NCI-H2171 (cell line): ENCODE results near the gene GGACT.
"Not testable (repeated sequence)": the region's sequence is repeated elsewhere in the genome, so short reads cannot be mapped to it uniquely, and the experiment has no call there.

ENCODE experiments used
- DNase-seq: peaks from one replicate; lab custom pipeline; 2025; lab: John Stamatoyannopoulos, UW

Gene GGACT

GRCh38 chr13:100588331-100589177 is at the start of gene GGACT:
TSS of gene GGACT (minus strand) at chr13:100588789. CDS start at chr13:100532591, 56,198 bp downstream.
- peak; percentile 53 for DNase-seq

DNA sequence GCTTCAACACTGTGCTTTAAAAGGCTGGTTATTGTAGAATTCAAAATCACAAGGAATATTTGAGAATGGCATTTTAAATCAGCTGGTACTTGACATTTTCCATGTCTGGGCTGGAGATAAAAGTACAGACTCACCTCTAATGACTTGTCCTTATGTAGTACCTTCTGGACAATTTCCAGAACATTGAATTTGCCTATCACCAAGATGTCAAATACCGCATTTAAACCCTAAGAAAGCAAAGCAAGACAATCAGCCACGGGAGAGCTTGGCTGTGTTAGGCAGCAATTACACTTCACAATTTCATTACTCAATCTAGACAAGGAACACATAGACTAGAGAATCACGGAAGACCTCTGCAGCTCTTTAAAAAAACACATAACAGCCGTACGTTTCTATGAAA is 49.2 kb upstream of the GGACT start:
- no peak for DNase-seq

DNA sequence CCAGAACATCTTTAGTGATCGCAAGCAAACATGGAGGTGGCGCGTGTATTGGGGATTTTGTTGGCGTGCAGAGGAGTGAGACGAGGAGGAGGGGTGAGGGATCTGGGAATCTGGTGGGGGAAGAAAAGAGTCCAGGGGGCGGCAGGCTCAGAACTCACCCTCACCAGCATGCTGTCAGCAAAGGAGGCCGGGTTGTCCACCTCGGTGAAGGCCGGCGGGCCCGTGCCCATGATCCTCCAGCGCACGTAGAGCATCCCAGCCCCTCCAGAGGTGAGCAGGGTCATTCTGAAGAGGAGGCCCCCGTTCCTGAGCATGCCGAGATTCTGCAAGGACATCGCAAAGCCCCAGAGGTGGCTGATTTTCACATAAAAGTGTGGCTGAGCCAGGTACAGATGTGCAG is 48.8 kb upstream of the GGACT start:
- DNase-seq: no peak

DNA sequence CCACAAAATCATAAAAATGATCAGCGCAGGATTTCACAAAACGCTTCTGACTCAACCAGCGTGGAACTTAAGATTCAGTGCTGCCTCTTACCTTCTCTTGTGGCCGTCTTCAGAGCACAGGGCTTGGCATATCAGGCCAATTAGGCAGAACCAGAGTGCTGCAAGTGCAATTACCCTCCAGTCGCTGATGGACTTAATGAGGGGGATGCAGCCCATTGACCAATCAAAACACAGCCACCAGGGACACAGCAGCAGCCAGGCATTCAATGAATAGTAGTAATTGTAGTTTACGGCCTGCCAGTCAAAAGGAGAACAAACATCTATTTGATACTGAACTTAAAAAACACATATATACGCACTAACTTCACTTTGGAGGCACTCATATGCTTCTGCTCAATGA is 47.9 kb upstream of the GGACT start:
- no peak for DNase-seq

GRCh38 chr13:100636004-100636403 is 47.4 kb upstream of the GGACT start:
- no peak for DNase-seq

DNA sequence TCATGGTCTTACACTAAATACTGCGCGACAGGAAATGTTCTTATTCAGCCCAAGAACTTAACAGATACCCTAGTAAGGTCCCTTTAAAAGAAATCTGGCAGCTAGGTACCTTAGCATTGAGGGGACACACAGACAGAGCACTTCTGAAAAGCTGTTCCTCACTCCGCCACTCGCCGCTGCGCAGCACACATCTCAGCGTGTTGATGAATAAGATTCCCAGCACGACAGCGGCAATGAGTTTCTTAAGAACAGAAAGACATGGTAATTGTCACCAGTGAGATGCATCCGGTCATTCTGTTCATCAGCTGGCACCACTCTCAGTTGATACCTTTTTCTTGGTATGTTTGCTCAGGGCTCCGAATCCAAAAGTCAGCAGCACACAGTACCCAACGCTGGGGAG is 46.1 kb upstream of the GGACT start:
- no peak for DNase-seq

DNA sequence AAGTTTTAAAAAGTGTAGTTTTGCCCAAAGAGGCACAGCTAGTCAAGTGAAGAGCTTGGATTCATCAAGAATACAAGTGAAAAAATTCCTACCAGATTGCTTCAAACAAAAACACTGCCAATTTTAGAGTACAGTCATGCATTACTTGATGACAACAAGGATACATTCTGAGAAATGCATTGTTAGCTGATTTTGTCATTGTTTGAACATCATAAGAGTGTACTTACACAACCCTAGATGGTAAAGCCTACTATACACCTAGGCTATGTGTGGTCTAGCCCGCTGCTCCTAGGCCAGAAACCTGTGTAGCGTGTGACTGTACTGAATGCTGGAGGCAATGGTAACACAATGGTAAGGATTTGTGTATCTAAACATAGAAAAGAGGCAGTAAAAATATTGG is 44.9 kb upstream of the GGACT start:
- DNase-seq: no peak

DNA sequence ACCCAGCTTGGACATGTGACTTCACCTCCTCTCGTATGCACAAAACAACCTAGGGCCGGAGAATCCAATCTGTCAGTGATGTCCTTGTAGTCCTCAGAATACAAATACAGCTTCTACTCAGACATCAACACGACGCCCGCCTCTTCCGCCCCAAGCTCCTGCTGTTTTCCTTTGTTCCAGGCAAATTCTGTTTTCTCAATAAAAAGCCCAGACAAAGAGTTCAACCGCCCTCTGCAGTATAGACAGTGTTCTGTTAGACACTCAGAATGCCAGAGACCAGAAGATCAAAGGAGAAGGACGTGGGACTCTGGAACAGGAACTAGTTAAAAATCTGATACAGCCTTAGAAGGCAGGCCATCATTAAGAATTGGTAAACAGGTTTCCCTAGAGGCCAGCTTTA is 42.0 kb upstream of the GGACT start:
- DNase-seq: no peak

DNA sequence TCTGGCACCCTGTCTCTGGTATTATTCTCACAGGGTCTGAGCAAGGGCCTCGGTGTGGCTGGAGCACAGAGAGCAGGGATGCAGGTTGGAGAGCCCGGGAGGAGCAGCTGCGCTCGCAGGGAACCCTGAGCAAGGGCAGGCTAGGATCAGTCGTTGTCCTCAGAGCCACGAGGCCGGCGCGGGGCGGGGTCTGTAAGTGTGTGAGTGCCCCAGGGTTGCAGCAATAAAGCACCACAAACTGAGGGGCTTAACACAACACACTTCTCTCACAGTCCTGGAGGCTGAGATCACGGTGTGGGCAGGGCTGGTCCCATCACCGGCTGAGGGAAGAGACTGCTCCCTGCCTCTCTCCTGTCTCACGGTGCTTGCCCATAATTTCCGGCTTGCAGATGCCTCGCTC is 38.5 kb upstream of the GGACT start:
- DNase-seq: no peak

GRCh38 chr13:100625447-100625846 is 36.9 kb upstream of the GGACT start:
- no peak for DNase-seq

DNA sequence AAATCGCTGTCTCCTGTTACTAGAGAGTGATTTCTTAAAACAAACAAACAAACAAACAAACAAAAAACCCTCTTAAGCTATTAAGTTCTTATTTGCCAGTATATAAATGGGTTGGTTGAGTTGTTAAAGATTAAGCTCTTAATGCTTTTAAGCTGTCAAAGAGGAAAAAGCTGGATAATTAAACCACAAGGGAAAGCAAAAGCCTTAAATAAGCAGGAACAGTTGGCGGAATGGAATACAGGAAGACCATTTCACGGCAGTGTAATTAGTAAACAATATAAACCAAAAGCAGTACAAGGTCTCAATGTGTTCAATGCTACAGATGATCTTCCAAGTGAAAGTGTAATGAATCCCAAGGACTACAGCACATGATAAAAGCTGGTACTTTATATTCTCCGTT is 32.2 kb upstream of the GGACT start:
- DNase-seq: no peak

- no peak for DNase-seq
Measured at GRCh38 chr13:100619940-100620339, 31.4 kb upstream of the GGACT start.

- DNase-seq: not testable (repeated sequence)
Measured at GRCh38 chr13:100618897-100619296, 30.3 kb upstream of the GGACT start.

- DNase-seq: no peak
Measured at GRCh38 chr13:100613031-100613430, 24.4 kb upstream of the GGACT start.

GRCh38 chr13:100611678-100612492 is 23.3 kb upstream of the GGACT start:
- DNase-seq: no peak

DNA sequence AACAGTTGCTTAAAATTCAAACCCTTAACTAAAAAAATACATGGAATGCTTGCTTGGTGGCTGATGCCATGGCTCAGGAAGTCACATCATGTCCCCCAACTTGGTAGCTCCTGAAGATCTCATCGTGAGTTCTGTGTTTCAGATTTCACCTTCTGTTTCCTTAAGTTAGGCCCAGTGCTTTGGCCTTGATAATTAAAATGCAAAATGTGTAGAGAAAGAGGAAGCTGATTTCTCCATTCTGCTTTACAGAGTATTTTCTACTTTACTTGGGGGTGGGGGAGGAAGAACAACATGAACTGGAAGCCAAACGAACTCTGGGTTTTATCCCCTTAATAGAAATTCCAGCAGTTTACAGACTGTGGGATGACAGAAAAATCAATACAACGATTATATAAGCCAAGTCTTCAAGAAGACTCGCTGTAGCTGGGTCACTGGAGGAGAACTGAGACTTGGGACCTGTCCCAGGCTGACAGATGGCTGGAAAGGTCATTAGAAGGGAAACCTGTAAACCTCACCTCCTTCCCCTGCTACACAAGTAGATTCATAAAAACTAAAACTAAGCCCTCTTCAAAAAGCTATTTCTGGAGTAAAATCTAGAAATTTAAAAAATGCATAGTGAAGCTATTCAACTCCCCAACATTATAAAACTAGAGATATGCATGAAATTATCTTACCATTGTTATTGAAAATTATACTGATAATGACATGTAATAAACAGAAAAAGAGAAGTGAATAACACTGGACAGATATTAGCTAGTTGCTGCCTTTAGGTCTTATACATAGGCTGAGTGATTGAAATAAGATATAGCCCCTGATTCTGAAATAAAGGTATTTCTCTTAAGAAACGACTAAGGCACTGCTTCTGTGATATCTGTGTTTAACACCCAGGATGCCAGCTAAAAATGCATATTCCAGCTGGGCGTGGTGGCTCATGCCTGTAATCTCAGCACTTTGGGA is 22.1 kb upstream of the GGACT start:
- DNase-seq: peak; percentile 22

GRCh38 chr13:100608906-100609305 is 20.3 kb upstream of the GGACT start:
- DNase-seq: no peak

GRCh38 chr13:100608489-100608888 is 19.9 kb upstream of the GGACT start:
- DNase-seq: no peak

DNA sequence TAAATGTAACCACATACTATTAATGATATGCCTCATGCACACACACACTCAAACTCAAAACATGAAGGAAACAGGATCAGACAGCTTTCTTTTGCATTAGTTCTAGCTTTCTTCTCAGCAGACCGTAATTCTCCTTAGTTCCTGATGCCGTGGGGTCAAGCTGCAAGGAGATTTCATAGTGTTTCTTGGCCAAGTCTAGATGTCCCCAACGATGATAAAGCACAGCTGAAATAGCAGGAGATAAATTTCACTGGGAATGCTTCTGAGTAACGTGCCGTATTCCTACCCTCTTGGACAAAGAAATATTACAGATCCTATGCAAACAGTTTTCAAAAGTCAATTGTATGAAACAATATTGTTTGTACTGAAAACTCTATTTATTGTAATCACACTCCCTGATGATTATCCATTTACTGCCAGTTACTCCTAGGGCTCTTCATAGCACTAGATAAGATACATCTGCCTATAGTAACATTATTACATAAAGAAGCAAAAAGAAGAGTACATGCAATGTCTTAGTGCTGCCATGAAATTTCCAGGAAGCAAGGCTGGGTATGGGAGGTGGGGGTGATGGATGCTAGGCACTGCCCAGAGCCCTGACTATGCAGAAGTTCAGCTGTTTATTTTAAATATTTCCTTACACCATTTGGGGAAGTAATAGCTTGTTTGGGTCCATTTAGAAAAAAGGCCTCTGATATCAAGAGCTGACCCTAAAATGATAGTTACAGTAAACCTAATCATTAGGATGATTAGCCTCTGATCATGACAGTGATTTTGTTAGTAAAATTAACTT is 16.5 kb upstream of the GGACT start:
- DNase-seq: no peak

DNA sequence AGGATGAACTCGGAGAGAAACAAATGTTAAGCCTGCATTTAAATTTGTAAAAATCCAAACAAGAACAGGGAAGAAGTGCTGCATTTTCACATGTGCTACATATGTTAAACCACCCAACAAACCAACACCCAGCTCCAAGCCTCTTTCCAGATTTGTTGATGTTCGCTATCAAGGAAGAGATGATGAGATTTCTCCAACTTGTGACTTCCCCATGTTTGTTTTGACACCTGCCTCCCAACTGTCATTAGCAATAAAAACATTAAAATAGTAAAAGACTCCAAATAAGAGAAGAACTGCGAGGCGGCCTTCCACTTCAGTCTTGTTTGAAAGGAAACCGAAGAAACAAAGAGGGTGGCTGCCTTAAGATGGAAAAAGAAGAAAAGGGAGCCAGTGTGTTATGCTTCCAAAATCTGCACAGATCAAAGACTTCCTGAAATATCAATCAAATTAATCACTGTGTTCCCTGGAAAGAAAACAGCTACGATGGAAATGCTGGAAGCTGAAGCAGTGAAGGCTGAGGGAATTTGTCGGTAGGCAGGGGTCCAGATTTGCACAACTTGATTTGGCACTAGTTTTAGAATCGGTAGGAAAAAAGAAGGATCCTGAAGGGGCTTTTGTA is 14.0 kb upstream of the GGACT start:
- no peak for DNase-seq

DNA sequence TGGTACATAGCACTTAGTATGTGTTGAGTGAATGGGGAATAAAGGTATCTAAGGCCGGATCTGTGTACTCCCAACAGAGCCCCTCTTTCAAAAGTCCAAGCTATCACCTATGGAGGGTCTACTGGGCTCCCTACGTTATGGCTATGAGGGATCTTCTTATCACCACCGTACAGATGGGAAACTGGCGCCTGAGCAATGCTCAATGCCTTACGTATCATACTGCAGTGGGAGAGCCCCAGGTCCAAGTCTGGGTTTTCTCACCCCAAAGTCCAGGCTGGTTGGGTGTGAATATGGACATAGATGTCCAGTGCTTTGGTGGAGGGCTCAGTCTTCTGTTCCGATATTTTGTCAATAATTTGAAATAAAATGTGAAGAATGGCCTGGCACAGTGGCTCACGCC is 13.1 kb upstream of the GGACT start:
- DNase-seq: no peak
